HEK293 (cell line): ENCODE data around the gene QPCT.

Source experiments
- CTCF ChIA-PET: fragments of 350-600 bp; formaldehyde crosslinking; extraction: SDS; loops from one replicate; lab custom pipeline; 2021; ENCODE audit warnings: antibody characterized with exemption; lab: Yijun Ruan, JAX
- POLR2A ChIA-PET: fragments of 300-600 bp; formaldehyde crosslinking; extraction: SDS; loops from one replicate; lab custom pipeline; 2020; ENCODE audit warnings: antibody characterized with exemption, inconsistent platforms; lab: Yijun Ruan, JAX
- H3K27ac ChIP-seq: fragments of 200-500 bp; sonication (Bioruptor generic); 2 replicates; pipeline ENCODE4 v1.5.1; 2014; ENCODE audit warnings: low read depth, low read length, control low read depth, inconsistent platforms; ENCODE audit errors: extremely low read depth
- H3K36me3 ChIP-seq, 2 experiments: fragments of 200-500 bp in 1 of 2; sonication (Bioruptor generic) in 1 of 2; 1 replicate in 1 of 2; 2 replicates in 1 of 2; pipeline ENCODE4 v1.5.1; 2014 to 2017; ENCODE audit warnings: inconsistent platforms in 2 of 2, low read length in 2 of 2; ENCODE audit not compliant: control insufficient read depth in 2 of 2, insufficient read depth in 1 of 2
- H3K4me1 ChIP-seq: fragments of 200-500 bp; sonication (Bioruptor generic); 2 replicates; pipeline ENCODE4 v1.5.1; 2014; ENCODE audit warnings: mild to moderate bottlenecking, low read length, inconsistent platforms; ENCODE audit not compliant: control insufficient read depth, insufficient read depth
- H3K4me3 ChIP-seq: 2 replicates; pipeline ENCODE4 v1.5.1; 2011; ENCODE audit warnings: low read depth, mild to moderate bottlenecking, control low read depth, low read length, moderate library complexity
- H3K9me3 ChIP-seq: fragments of 200-500 bp; sonication (Bioruptor generic); 2 replicates; pipeline ENCODE4 v1.5.1; 2014; ENCODE audit warnings: low read depth, low read length, inconsistent platforms; ENCODE audit not compliant: control insufficient read depth, insufficient read depth
- KLF1 ChIP-seq: fragments of 450-650 bp; formaldehyde crosslinking; IDR thresholded peaks from 2 replicates; pipeline ENCODE4 v1.5.1; 2016; ENCODE audit warnings: missing biosample characterization, missing genetic modification characterization
- KLF7 ChIP-seq: fragments of 450-650 bp; formaldehyde crosslinking; IDR thresholded peaks from 2 replicates; pipeline ENCODE4 v1.5.1; 2016; ENCODE audit warnings: missing biosample characterization, missing genetic modification characterization, borderline replicate concordance
- KLF8 ChIP-seq: fragments of 450-650 bp; formaldehyde crosslinking; IDR thresholded peaks from 2 replicates; pipeline ENCODE4 v1.5.1; 2016; ENCODE audit warnings: missing biosample characterization, missing genetic modification characterization
- SCRT2 ChIP-seq: fragments of 450-650 bp; formaldehyde crosslinking; IDR thresholded peaks from 2 replicates; pipeline ENCODE4 v1.5.1; 2016; ENCODE audit warnings: missing biosample characterization, missing genetic modification characterization
- ZBTB17 ChIP-seq: fragments of 450-650 bp; formaldehyde crosslinking; IDR thresholded peaks from 2 replicates; pipeline ENCODE4 v1.5.1; 2016; ENCODE audit warnings: missing biosample characterization, missing genetic modification characterization
- ZNF133 ChIP-seq: fragments of 450-650 bp; formaldehyde crosslinking; IDR thresholded peaks from 2 replicates; pipeline ENCODE4 v1.5.1; 2016; ENCODE audit warnings: missing biosample characterization, missing genetic modification characterization
- ZNF140 ChIP-seq: fragments of 450-650 bp; formaldehyde crosslinking; IDR thresholded peaks from 2 replicates; pipeline ENCODE4 v1.5.1; 2016; ENCODE audit warnings: missing biosample characterization, missing genetic modification characterization
- ZNF19 ChIP-seq: fragments of 450-650 bp; formaldehyde crosslinking; IDR thresholded peaks from 2 replicates; pipeline ENCODE4; 2016; ENCODE audit warnings: missing biosample characterization, missing genetic modification characterization, low read depth
- ZNF202 ChIP-seq: fragments of 450-650 bp; formaldehyde crosslinking; IDR thresholded peaks from 2 replicates; pipeline ENCODE4 v1.5.1; 2016; ENCODE audit warnings: missing biosample characterization, missing genetic modification characterization, borderline replicate concordance
- ZNF214 ChIP-seq: fragments of 450-650 bp; formaldehyde crosslinking; IDR thresholded peaks from 2 replicates; pipeline ENCODE4 v1.5.1; 2017; ENCODE audit warnings: missing biosample characterization, mild to moderate bottlenecking, missing genetic modification characterization, borderline replicate concordance
- ZNF248 ChIP-seq: fragments of 450-650 bp; formaldehyde crosslinking; IDR thresholded peaks from 2 replicates; pipeline ENCODE4 v1.5.1; 2017; ENCODE audit warnings: missing biosample characterization, missing genetic modification characterization
- ZNF350 ChIP-seq: fragments of 450-650 bp; formaldehyde crosslinking; IDR thresholded peaks from 2 replicates; pipeline ENCODE4 v1.5.0; 2017; ENCODE audit warnings: missing biosample characterization, mild to moderate bottlenecking, missing genetic modification characterization
- ZNF366 ChIP-seq: fragments of 450-650 bp; formaldehyde crosslinking; conservative IDR thresholded peaks from 2 replicates; pipeline ENCODE4 v1.5.1; 2016; ENCODE audit warnings: missing biosample characterization, missing genetic modification characterization
- ZNF48 ChIP-seq: fragments of 450-650 bp; formaldehyde crosslinking; IDR thresholded peaks from 2 replicates; pipeline ENCODE4 v1.5.1; 2016; ENCODE audit warnings: missing biosample characterization, missing genetic modification characterization
- ZNF529 ChIP-seq: fragments of 450-650 bp; formaldehyde crosslinking; IDR thresholded peaks from 2 replicates; pipeline ENCODE4 v1.5.1; 2017; ENCODE audit warnings: missing genetic modification characterization, missing biosample characterization; ENCODE audit not compliant: insufficient replicate concordance
- ZNF626 ChIP-seq: fragments of 450-650 bp; sonication (Bioruptor Pico); formaldehyde crosslinking; IDR thresholded peaks from 2 replicates; pipeline ENCODE4 v1.5.1; 2018; ENCODE audit warnings: missing biosample characterization, missing genetic modification characterization, inconsistent platforms
- ZNF629 ChIP-seq: fragments of 450-650 bp; formaldehyde crosslinking; IDR thresholded peaks from 2 replicates; pipeline ENCODE4 v1.5.1; 2017; ENCODE audit warnings: missing biosample characterization, missing genetic modification characterization
- ZNF670 ChIP-seq: fragments of 450-650 bp; formaldehyde crosslinking; IDR thresholded peaks from 2 replicates; pipeline ENCODE4 v1.5.1; 2016; ENCODE audit warnings: missing biosample characterization, missing genetic modification characterization, low read depth
- ZNF777 ChIP-seq: fragments of 450-650 bp; formaldehyde crosslinking; IDR thresholded peaks from 2 replicates; pipeline ENCODE4 v1.5.1; 2017; ENCODE audit warnings: missing biosample characterization, missing genetic modification characterization, borderline replicate concordance
- ZNF837 ChIP-seq: fragments of 450-650 bp; formaldehyde crosslinking; IDR thresholded peaks from 2 replicates; pipeline ENCODE4 v1.5.1; 2016; ENCODE audit warnings: missing biosample characterization, missing genetic modification characterization
- ZSCAN16 ChIP-seq: fragments of 450-650 bp; formaldehyde crosslinking; IDR thresholded peaks from 2 replicates; pipeline ENCODE4 v1.5.1; 2016; ENCODE audit warnings: missing biosample characterization, missing genetic modification characterization
- TF ChIP-seq, protein P1 (sequence below): fragments of 450-650 bp; formaldehyde crosslinking; IDR thresholded peaks from 2 replicates; pipeline ENCODE4 v1.5.1; 2017; ENCODE audit warnings: missing biosample characterization, missing genetic modification characterization
- TF ChIP-seq, protein P2 (sequence below): fragments of 450-650 bp; formaldehyde crosslinking; IDR thresholded peaks from 2 replicates; pipeline ENCODE4 v1.5.1; 2017; ENCODE audit warnings: missing biosample characterization, mild to moderate bottlenecking, missing genetic modification characterization, moderate library complexity
- TF ChIP-seq, protein P3 (sequence below): fragments of 450-650 bp; formaldehyde crosslinking; IDR thresholded peaks from 2 replicates; pipeline ENCODE4 v1.5.1; 2016; ENCODE audit warnings: missing biosample characterization, missing genetic modification characterization
- TF ChIP-seq, protein P4 (sequence below): fragments of 450-650 bp; formaldehyde crosslinking; IDR thresholded peaks from 2 replicates; pipeline ENCODE4 v1.5.1; 2016; ENCODE audit warnings: missing biosample characterization, missing genetic modification characterization

Gene QPCT

DNA sequence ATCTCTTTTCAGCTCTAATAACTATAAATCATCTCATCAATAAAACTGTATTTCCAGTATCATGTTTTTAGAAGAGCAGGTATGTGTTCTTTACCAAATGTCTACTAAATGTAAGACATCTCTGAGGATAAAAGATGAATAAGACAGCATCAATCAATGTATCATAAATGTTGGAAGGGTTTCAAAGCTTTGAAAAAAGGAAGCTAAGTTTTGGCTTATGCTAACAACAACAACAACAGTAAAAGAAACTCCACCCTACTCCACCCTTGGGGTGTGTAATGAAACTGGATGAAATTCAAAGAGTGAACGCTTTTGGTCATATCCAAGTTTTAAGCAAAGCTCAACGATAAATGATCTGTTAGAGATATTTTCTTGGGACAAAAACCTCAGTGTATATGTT lies 36.9 kb upstream of the QPCT start:
- POLR2A ChIA-PET, result interaction anchor here (0.6 kb wide), 1 partner anchor 12 kb away, joined by 5 read pairs; no protein-coding TSS in a partner anchor

DNA sequence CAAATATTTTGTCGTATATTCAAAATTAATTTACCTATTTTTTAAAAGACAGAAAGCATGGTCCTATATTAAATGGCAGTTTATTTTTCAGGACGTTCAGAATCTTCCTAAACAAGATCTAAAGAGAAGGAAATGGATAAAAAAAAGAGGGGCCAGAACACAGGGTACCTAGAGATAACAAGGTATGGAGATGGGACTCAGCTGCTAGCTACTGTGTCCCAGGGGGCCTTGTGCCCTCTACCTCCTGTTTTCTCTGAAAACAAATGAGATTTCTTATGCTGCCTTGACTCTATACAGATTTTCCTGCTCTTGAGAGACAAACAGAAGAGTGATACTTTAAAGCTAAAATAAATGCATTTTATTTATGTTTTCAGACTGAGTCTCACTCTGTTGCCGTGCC lies 29.1 kb upstream of the QPCT start:
- ChIA-PET POLR2A (interaction anchor here (0.6 kb wide), 1 partner anchor 72 kb away, joined by 3 read pairs; no protein-coding TSS in a partner anchor), CTCF (no interaction called here)
- H3K4me1 ChIP-seq, result peaks cover 58% of the 10 kb centered on the region
- H3K36me3 ChIP-seq, result peaks cover 0 to 3% of the 10 kb centered on the region in 2 experiments; a peak in 2 of 3 replicates
- no peak overlapping the region for H3K27ac ChIP-seq
- no peak overlapping the region for H3K4me3 ChIP-seq
- TF ChIP-seq, protein P1, sequence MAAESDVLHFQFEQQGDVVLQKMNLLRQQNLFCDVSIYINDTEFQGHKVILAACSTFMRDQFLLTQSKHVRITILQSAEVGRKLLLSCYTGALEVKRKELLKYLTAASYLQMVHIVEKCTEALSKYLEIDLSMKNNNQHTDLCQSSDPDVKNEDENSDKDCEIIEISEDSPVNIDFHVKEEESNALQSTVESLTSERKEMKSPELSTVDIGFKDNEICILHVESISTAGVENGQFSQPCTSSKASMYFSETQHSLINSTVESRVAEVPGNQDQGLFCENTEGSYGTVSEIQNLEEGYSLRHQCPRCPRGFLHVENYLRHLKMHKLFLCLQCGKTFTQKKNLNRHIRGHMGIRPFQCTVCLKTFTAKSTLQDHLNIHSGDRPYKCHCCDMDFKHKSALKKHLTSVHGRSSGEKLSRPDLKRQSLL (tag by site-specific recombination), result no peak
- no peak for TF ChIP-seq ZNF140 (tag by site-specific recombination)
- no peak for TF ChIP-seq ZNF626 (tag by site-specific recombination)
- no peak for TF ChIP-seq ZNF19
- TF ChIP-seq SCRT2, result no peak
- TF ChIP-seq ZNF350, result no peak
- no peak for TF ChIP-seq ZNF777
- no peak for TF ChIP-seq KLF7 (tag by site-specific recombination)
- TF ChIP-seq, protein P2, sequence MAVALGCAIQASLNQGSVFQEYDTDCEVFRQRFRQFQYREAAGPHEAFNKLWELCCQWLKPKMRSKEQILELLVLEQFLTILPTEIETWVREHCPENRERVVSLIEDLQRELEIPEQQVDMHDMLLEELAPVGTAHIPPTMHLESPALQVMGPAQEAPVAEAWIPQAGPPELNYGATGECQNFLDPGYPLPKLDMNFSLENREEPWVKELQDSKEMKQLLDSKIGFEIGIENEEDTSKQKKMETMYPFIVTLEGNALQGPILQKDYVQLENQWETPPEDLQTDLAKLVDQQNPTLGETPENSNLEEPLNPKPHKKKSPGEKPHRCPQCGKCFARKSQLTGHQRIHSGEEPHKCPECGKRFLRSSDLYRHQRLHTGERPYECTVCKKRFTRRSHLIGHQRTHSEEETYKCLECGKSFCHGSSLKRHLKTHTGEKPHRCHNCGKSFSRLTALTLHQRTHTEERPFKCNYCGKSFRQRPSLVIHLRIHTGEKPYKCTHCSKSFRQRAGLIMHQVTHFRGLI (tag by site-specific recombination), result no peak
- no peak for TF ChIP-seq ZNF366 (tag by site-specific recombination)
- no peak for TF ChIP-seq KLF8 (tag by site-specific recombination)
- TF ChIP-seq, protein P3, sequence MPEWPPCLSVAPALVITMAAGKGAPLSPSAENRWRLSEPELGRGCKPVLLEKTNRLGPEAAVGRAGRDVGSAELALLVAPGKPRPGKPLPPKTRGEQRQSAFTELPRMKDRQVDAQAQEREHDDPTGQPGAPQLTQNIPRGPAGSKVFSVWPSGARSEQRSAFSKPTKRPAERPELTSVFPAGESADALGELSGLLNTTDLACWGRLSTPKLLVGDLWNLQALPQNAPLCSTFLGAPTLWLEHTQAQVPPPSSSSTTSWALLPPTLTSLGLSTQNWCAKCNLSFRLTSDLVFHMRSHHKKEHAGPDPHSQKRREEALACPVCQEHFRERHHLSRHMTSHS (tag by site-specific recombination), result no peak
- TF ChIP-seq ZNF202 (tag by site-specific recombination), result no peak
- TF ChIP-seq ZNF248 (tag by site-specific recombination), result no peak
- TF ChIP-seq ZNF214 (tag by site-specific recombination), result no peak
- no peaks in the 10 kb centered on the region for H3K9me3 ChIP-seq

More for the DNA sequence above, 36.9 kb upstream of the QPCT start:
- no peaks in the 10 kb centered on the region for H3K9me3 ChIP-seq
- TF ChIP-seq ZNF529 (tag by site-specific recombination) (no peak), ZSCAN16 (tag by site-specific recombination) (no peak), ZBTB17 (tag by site-specific recombination) (peak; percentile 80), ZNF48 (tag by site-specific recombination) (no peak), ZNF133 (tag by site-specific recombination) (no peak), ZNF626 (tag by site-specific recombination) (no peak), KLF1 (tag by site-specific recombination) (peak; percentile 61), ZNF837 (no peak), ZNF202 (tag by site-specific recombination) (no peak), ZNF350 (no peak), ZNF629 (no peak), ZNF670 (no peak)
- TF ChIP-seq, protein P4, sequence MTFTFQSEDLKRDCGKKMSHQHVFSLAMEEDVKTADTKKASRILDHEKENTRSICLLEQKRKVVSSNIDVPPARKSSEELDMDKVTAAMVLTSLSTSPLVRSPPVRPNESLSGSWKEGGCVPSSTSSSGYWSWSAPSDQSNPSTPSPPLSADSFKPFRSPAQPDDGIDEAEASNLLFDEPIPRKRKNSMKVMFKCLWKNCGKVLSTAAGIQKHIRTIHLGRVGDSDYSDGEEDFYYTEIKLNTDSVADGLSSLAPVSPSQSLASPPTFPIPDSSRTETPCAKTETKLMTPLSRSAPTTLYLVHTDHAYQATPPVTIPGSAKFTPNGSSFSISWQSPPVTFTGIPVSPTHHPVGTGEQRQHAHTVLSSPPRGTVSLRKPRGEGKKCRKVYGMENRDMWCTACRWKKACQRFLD (tag by site-specific recombination), result no peak
- TF ChIP-seq, protein P2 (tag by site-specific recombination), result no peak
- H3K27ac ChIP-seq, result no peak overlapping the region
- H3K36me3 ChIP-seq, result no peaks in the 10 kb centered on the region; a peak in 1 of 3 replicates
- no peak overlapping the region for H3K4me3 ChIP-seq
- H3K4me1 ChIP-seq, result peaks cover 33% of the 10 kb centered on the region
- CTCF ChIA-PET, result interaction anchor here (0.5 to 1.1 kb wide), 4 partner anchors 12 to 118 kb away, joined by 3 to 4 read pairs (median 3); no protein-coding TSS in a partner anchor
